ENCODE results near the gene DOCK8. TPM values are rescaled to one million over a fixed set of nuclear protein-coding genes. Genes with fewer than 3 reads are reported as not detected.

DOCK8 gene
- total RNA-seq, 1 donor from 2014 or later, result 0.54 TPM

GRCh38 chr9:450561-450960 is 235.9 kb downstream of the DOCK8 start:
- H3K27ac Mint-ChIP-seq, result no peak overlapping the region
- Histone ChIP-seq H3F3A (ENCODE audit: low read depth) (no peaks in the 10 kb centered on the region), H3K79me2 (ENCODE audit: low read depth) (no peaks in the 10 kb centered on the region), H3K4me2 (no peak overlapping the region), H3K9me3 (ENCODE audit: low read depth) (no peaks in the 10 kb centered on the region), H3K27me3 (no peaks in the 10 kb centered on the region), H3K4me1 (no peaks in the 10 kb centered on the region), H3K4me3 (no peak overlapping the region), H3K9ac (no peak overlapping the region), H4K20me1 (ENCODE audit: low read depth) (no peaks in the 10 kb centered on the region), H3K36me3 (no peaks in the 10 kb centered on the region), H2AFZ (replicated peaks) (no peak overlapping the region), H3K27ac (no peak overlapping the region)
- peaks cover under 1% of the 10 kb centered on the region for H3K36me3 Mint-ChIP-seq
- peaks cover under 1% of the 10 kb centered on the region for H3K4me1 Mint-ChIP-seq
- TF ChIP-seq CTCF (IDR thresholded peaks at IDR 0.05) (no peak), EZH2phosphoT487 (IDR thresholded peaks at IDR 0.05) (no peak), EZH2 (IDR thresholded peaks at IDR 0.05) (no peak)
- DNase-seq (ENCODE audit: low spot score), result no peak
- peaks cover 5% of the 10 kb centered on the region for H3K9me3 Mint-ChIP-seq
- H3K4me3 Mint-ChIP-seq, result no peak overlapping the region
- no peaks in the 10 kb centered on the region for H3K27me3 Mint-ChIP-seq (ENCODE audit: insufficient read depth, low read depth)

DNA sequence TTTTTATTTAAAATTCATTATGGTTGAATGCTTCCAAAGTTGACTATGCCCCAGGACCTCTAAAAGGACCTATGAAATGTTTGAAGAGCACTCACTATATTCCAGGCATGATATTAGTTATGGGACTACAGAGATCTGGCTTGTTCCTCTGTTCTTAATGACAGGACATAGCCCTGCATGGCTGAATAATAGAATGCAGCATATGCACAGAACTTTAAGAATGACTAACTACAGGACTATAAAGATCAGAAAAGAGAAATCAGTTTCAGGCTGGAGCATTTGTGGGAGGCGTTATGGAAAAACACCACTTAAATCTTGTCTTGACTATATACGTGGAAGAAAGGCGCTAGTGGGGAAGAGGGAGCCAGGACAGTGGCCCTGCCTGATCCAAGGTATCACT is 239.2 kb downstream of the DOCK8 start:
- Histone ChIP-seq H3K9me3 (ENCODE audit: low read depth) (no peaks in the 10 kb centered on the region), H4K20me1 (ENCODE audit: low read depth) (no peaks in the 10 kb centered on the region), H3K36me3 (no peaks in the 10 kb centered on the region), H3K4me3 (no peak overlapping the region), H2AFZ (replicated peaks) (no peak overlapping the region), H3K4me2 (no peak overlapping the region), H3K4me1 (peaks cover 1% of the 10 kb centered on the region), H3K79me2 (ENCODE audit: low read depth) (no peaks in the 10 kb centered on the region), H3F3A (ENCODE audit: low read depth) (no peaks in the 10 kb centered on the region), H3K27me3 (no peaks in the 10 kb centered on the region), H3K27ac (no peak overlapping the region), H3K9ac (no peak overlapping the region)
- Mint-ChIP-seq H3K27ac (no peak overlapping the region), H3K4me3 (no peak overlapping the region), H3K4me1 (peaks cover 8% of the 10 kb centered on the region), H3K27me3 (ENCODE audit: insufficient read depth, low read depth) (no peaks in the 10 kb centered on the region), H3K36me3 (no peaks in the 10 kb centered on the region), H3K9me3 (no peaks in the 10 kb centered on the region)
- no peak for DNase-seq (ENCODE audit: low spot score)
- TF ChIP-seq EZH2 (IDR thresholded peaks at IDR 0.05), result no peak
- TF ChIP-seq EZH2phosphoT487 (IDR thresholded peaks at IDR 0.05), result no peak
- no peak for TF ChIP-seq CTCF (IDR thresholded peaks at IDR 0.05)

GRCh38 chr9:456365-456764 is 241.7 kb downstream of the DOCK8 start:
- no peaks in the 10 kb centered on the region for H3K79me2 ChIP-seq (ENCODE audit: low read depth)
- H3K4me3 ChIP-seq, result no peak overlapping the region
- no peak overlapping the region for H2AFZ ChIP-seq (replicated peaks)
- H4K20me1 ChIP-seq (ENCODE audit: low read depth), result no peaks in the 10 kb centered on the region
- H3K9me3 ChIP-seq (ENCODE audit: low read depth), result no peaks in the 10 kb centered on the region
- no peak overlapping the region for H3K9ac ChIP-seq
- H3K27ac Mint-ChIP-seq, result no peak overlapping the region
- H3K4me1 Mint-ChIP-seq, result peaks cover 17% of the 10 kb centered on the region
- no peak for DNase-seq (ENCODE audit: low spot score)
- TF ChIP-seq EZH2phosphoT487 (IDR thresholded peaks at IDR 0.05) (no peak), CTCF (IDR thresholded peaks at IDR 0.05) (no peak), EZH2 (IDR thresholded peaks at IDR 0.05) (no peak)
- H3K27me3 Mint-ChIP-seq (ENCODE audit: insufficient read depth, low read depth), result no peaks in the 10 kb centered on the region
- no peaks in the 10 kb centered on the region for H3K36me3 Mint-ChIP-seq
- H3K4me3 Mint-ChIP-seq, result no peak overlapping the region
- H3K27me3 ChIP-seq, result no peaks in the 10 kb centered on the region
- H3F3A ChIP-seq (ENCODE audit: low read depth), result no peaks in the 10 kb centered on the region
- H3K36me3 ChIP-seq, result no peaks in the 10 kb centered on the region
- H3K9me3 Mint-ChIP-seq, result no peaks in the 10 kb centered on the region
- peaks cover 11% of the 10 kb centered on the region for H3K4me1 ChIP-seq
- no peak overlapping the region for H3K4me2 ChIP-seq
- no peak overlapping the region for H3K27ac ChIP-seq

Measured in neural progenitor cell (in vitro differentiated cells).